Measurements from ENCODE around the gene PPP1R13B. TPM values are rescaled to one million over a fixed set of nuclear protein-coding genes. Genes with fewer than 3 reads are reported as not detected.
"Not testable (repeated sequence)": the region's sequence is repeated elsewhere in the genome, so short reads cannot be mapped to it uniquely, and the experiment has no call there.

Gene PPP1R13B, protein sequence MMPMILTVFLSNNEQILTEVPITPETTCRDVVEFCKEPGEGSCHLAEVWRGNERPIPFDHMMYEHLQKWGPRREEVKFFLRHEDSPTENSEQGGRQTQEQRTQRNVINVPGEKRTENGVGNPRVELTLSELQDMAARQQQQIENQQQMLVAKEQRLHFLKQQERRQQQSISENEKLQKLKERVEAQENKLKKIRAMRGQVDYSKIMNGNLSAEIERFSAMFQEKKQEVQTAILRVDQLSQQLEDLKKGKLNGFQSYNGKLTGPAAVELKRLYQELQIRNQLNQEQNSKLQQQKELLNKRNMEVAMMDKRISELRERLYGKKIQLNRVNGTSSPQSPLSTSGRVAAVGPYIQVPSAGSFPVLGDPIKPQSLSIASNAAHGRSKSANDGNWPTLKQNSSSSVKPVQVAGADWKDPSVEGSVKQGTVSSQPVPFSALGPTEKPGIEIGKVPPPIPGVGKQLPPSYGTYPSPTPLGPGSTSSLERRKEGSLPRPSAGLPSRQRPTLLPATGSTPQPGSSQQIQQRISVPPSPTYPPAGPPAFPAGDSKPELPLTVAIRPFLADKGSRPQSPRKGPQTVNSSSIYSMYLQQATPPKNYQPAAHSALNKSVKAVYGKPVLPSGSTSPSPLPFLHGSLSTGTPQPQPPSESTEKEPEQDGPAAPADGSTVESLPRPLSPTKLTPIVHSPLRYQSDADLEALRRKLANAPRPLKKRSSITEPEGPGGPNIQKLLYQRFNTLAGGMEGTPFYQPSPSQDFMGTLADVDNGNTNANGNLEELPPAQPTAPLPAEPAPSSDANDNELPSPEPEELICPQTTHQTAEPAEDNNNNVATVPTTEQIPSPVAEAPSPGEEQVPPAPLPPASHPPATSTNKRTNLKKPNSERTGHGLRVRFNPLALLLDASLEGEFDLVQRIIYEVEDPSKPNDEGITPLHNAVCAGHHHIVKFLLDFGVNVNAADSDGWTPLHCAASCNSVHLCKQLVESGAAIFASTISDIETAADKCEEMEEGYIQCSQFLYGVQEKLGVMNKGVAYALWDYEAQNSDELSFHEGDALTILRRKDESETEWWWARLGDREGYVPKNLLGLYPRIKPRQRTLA
- 35.9 TPM for total RNA-seq

DNA sequence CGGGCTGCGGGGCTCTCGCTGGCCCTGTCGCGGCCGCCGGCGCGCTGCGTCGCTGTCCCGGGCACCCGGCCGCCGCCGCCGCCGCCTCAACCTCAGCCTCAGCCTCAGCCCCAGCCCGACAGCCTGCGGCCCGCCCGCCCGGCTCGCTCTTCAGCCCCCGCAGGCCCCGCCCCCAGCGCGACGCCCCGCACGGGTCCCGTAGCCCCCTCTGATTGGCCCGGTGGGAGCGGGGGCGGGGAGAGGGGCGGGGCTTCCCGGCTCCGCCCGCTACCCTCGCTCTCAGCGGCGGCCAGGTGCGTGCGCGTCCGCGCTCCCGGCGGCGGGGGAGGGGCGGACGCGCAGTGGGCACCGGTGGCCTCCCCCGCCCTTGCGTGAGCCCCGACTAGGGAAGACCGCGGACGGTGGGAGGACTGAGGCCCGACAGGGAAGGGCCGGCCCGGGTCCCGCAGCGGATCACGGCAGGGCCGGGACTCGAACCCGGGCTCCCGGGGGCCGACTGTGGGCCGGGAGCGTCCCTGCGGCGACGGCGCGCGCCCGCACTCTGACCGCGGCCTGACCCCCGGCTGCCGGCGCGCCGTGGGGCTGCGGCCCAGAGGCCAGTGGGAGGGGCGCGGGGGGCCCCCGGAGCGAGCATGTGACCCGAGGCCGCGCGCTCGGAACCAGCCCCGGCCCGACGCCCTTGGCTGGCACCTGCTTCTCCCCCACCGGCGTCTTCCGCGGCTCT lies at the start of gene PPP1R13B:
Gene PPP1R13B (minus strand): TSS at position 125 of the 724 bp plus-strand sequence. CDS start 268 bp downstream, outside the sequence.
- peak; percentile 97 for ATAC-seq

DNA sequence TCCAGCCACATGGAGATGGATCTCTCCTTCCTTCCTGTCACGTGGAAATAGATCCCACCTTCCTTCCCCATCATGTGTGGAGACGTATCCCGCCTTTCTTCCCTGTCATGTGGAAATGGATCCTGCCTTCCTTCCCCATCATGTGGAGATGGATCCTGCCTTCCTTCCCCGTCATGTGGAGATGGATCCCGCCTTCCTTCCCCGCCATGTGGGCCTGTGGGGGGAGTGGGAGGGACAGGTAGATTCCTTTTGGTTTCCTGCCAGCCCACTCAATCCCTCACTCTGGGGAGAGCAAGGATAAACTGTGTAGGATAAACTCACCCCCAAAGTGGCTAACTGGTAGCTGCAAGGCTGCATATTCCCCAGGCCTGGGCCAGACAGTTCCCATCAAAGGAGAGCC lies 49.2 kb upstream of the PPP1R13B start:
- ATAC-seq = no peak

DNA sequence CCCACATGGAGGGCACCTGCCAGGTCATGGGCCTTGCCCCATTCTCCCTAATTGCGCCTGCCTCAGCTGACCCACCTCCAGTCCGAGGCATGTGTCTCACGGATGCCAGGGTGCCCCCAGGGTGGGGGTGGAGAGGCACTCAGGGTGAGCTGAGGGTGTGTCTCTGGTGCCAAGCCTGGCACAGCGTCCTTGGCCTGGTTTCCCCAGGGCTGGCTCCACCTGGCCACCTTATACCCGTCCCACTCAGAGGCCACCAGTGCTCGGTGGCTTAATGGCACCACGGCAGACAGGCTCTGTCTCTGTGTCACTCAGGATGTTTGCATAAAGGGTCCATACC lies 47.3 kb upstream of the PPP1R13B start:
- no peak for ATAC-seq

DNA sequence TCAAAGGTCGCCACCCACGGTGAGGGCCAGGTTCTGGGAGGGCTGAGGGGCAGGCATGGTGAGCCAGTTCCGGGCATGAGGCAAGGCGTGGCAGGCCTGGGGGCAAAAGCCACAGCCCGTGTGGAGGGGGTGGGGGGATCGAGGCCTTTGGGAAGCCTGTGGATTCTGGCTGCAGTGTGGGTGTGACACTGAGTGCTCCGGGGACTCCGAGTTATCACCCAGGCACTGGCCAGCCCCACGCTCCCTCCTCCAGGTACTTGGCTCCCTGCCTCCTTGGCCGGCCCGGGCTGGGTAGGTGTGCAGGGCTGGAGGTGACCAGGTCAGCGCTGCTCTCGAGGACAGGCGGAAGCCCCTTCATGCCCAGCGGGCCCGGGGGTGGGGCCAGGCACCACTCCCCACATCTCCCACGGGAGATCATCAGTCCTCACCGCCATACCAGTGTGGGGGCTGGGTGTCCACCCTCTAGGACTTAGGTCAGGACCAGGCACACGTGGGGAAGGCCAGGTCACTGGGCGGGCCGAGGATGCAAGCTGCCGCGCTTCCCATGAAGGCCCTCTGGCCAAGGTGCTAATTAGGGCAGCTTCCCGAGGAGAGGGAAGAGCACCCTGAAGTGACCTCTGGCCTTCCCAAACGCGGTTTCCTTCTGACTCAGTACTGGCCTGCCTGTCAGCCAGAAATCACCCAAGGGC lies 46.8 kb upstream of the PPP1R13B start:
- no peak for ATAC-seq

DNA sequence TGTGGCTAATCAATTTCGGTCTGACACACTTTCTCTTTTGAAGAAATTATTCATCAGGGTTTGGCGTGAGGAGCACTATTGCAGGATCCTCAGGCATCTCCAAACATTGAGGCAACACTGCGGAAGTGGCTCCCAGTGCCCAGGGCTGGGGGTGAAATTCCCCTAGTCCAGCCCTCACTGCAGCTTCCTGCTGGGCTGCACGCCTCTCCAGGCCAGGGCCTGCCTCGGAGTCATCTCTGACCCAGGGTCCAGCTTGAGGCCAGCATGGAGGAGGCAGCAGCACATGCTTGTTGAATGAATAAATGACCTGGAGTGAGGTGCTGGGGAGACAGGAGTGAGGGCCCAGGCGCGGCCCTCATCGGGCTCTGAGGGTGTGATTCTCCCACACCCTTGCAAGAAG lies 44.9 kb upstream of the PPP1R13B start:
- no peak for ATAC-seq

DNA sequence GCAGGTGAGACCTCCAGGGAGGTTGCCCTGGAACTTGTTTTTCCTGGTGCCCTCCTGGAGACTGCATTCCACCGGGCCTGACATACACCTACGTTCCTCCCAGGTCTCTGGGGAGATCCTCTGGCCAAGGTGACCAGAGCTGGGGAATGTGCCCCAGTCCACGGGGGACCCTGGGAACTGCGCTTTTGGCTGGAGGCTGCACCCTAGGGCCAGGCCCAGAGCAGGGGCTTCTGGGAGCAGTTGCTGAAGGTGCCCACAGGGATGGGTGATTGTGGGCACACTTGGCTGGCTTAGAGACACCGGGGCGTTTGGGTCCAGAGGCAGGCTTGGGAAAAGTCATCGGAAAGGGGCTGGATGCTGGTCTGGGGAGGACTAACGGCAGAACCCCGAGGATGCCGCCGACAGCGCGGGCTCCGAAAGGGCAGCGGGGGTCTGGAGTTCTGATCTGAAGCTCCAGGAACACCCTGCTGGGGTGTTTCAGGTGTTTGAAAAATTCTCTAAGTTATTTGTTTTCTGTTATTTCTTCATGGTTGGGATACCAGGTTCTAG lies 44.4 kb upstream of the PPP1R13B start:
- ATAC-seq = no peak

DNA sequence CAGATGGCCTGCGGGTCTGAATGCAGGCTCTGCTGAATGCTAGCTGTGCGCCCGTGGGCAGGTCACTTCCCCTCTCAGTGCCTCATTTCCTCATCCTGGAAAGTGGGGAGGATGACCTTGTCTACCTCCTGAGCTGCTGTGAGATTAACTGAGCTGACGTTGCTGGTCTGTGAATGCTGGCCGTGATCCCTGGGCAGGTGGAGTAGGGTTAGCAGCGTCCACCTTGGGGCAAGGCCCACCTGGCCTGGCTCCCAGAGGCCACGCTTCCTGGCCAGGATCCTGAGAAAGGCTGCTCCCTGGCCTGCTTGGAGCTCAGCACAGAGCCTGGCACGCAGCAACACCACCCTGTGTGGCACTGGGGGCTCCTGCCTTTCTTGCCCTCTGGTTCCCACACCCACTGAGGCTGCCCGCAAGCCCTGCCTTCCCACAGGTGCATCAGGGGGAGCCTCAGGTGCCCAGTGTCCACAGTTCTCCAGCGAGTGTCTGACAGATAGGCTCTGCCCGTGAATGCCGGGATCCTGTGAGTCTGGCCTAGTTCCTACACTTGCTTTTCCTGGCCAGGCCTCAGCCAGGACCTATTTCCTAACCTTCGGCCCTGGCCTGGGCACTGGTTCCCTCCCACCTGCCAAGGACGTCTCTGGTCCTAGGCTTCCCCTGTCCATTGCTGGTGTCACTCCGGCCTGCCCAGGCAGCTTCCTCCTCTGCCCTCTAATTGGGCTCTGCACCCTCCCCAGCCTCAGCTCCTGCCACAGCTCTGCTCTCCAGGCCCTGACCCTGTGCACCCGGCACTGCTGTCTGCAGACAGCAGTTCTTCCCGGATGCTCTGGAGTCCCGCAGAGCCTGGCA lies 43.7 kb upstream of the PPP1R13B start:
- no peak for ATAC-seq

DNA sequence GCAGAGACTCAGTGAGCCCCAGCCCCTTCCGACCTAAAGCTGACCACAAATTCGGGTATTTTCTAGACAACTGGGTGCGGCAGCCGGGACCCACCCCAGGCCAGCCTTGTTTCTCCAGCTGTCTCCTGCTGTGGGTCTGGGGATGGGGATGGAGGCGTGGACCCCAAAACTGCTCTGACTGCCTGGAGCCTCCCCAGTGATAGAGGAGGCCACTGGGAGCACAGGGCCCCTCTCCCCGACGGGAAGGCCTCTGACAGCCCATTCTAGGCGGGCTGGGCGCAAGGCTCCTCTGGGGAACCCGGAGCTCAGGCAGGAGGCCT lies 42.6 kb upstream of the PPP1R13B start:
- ATAC-seq = no peak

DNA sequence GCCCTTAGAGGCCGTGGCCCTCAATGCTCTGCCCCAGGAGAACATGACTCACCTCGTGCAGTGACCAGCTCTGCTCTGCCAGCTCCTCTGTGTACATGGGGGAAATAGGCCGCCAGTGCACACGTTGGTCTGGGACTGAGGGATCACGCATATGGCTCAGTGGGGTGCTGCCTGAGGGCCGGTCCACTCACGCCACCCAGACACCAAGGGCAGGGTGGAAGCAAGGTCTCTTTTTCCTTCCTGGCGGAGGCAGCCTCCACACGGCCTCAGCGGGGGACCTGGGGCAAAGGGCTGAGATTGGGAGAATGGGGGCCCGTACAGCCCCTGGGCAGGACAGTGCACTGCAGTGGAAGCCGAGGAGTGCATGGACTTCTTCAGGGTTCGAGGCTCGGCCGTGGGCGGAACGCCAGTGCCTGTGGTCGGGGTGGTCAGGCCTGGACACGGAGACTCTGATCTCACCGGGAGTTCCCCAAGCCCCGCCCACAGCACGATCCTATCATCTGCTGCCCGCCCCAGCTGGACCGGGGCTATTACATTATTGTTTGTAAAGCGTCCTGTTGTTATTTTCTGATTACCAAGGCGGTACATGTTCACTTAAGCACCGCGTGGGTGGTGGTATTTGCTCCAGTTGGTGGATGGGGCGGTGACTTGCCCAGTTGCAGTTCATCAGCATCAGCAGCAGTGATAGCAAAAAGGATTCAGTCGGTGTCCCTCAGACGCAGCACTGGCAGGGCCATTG lies 42.1 kb upstream of the PPP1R13B start:
- ATAC-seq = peak; percentile 49

DNA sequence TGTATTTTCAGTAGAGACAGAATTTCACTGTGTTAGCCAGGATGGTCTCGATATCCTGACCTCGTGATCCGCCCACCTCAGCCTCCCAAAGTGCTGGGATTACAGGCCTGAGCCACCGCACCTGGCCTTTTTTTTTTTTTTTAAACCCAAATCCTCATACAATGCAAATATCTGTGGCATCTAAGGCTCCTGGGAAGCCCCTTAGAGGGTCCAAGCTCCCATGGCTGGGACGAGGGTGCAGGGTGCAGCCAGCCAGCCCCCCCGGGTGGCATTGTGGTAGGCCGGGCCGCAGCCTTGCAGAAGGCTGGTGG lies 41.6 kb upstream of the PPP1R13B start:
- not testable (repeated sequence) for ATAC-seq

DNA sequence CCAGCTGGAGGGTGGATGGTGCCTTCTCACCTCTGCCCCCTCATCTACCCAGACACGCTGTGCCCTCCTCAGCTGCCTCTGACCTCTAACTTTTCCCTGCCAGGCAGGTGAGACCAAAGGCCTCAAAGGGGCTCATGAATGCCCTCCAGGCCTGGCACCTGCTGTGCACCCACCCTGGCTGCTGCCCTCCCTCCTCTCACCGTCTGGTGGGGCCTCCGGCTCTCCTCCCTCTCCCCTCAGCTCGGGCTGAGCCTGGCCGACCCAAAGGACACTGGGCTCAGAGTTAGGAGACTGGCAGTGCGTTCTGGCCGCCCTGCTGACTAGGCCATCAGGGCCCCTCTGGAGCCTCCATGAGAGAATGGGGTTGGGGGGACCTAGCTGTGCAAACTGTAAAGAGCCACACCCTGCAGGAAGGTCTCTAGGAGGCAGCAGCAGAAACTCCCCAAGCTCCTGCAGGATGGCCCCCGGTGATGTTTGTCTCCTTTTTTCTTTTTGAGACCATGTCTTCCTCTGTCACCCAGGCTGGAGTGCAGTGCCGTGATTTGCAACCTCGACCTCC lies 40.3 kb upstream of the PPP1R13B start:
- ATAC-seq = no peak

DNA sequence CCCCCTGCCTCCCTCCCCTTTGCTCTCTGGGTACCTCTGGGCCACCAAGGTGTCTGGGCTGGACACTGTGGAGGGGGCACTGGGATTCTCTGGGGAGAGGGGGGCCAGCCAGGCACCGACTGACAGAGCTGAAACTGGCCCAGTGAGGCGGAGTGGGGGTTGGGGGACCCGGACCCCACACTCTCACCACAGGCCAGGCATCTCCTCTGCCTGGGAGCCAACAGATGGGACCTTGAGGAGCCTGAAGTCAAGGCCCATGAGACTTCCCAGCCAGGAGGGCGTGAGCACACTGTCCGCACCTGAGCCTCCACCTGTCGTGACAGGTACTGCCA lies 39.8 kb upstream of the PPP1R13B start:
- ATAC-seq = peak; percentile 4

DNA sequence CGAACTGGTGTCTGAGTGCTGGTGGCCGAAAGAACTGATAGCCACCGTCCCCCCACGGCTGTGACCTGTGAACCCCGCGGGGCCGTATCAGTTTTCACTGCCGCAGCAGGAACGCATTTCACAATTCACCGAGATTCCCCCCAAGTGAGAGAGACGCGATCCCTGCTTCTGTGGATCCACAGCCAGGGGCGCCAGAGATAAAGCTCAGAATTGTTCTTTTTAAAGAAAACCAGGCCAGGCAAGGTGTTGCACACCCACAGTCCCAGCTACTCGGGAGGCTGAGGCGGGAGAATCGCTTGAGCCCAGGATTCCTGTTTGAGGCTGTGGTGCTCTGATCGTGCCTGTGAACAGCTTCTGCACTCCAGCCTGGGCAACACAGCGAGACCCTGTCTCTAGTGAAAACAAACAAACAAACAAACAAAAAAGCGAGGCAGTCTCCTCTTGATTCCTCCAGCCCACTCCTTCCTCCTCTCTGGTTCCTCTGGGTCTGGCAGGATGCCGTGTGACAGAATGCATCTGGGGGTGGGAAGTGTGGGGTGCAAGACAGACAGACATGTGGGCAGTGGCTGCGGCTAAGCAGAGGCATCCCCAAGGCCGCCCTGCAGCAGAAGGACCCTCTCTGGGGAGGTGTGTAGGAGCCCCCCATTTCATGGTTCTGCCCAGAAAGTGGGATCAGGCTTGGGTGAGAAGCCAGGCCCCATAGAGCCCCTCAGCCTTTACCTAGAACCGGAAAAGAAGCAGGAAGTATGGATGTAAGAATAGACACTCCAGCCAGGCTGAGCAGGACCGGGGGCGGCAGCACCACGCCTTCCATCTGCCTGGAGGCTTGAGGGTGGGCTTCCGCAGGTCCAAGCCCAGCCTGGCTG lies 39.2 kb upstream of the PPP1R13B start:
- ATAC-seq = no peak

DNA sequence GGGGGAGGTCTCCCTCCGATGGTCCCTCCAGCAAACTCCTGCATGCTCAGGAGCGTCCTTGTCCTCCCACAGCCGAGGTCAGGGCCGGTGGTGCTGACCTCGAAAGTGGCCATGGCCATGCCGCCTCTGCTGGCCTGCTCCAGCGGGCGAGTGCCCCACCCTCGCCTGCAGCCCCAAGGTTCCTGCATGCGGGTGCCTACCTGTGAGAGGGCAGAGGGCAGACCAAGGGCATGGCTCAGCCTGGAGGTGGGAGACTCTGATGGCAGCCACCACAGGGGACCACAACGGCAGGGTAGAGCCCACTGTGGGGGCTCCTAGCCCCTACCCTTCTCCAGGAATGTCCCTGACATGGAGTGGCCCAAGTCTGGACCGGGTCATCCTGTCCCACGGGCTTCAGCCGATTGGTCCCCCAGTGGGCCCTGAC lies 38.1 kb upstream of the PPP1R13B start:
- no peak for ATAC-seq

DNA sequence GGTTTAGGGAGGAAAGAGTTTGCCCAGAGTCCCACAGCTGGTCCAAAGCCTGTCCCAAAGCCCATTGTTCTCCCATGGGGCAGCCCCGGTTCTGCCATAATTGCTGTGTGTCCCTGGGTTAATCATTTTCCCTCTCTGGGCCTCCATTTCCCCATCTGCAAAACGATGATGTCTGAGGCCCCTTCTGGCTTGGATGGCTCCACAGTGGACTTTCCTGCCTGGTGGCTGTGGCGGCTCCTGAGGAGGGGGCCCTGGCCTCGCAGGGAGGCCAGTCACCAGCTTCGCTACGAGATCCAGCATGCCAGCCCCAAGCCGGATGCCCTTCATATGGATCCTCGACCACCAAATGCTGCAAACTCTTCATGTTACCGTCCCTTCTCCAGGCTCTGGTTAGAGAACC lies 37.5 kb upstream of the PPP1R13B start:
- ATAC-seq = no peak

DNA sequence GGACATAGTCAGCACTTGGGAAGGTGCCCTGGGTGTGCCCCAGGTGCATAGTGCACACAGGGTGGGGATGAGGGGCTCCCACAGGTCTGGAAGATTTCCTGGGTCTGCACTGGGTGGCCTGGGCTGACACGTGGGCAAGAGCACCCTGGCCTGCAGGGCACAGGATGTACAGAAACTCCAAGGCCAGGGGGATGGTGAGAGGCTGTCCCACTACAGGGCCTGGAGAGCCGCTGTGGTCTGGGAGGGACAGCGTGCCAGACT lies 35.8 kb upstream of the PPP1R13B start:
- no peak for ATAC-seq

DNA sequence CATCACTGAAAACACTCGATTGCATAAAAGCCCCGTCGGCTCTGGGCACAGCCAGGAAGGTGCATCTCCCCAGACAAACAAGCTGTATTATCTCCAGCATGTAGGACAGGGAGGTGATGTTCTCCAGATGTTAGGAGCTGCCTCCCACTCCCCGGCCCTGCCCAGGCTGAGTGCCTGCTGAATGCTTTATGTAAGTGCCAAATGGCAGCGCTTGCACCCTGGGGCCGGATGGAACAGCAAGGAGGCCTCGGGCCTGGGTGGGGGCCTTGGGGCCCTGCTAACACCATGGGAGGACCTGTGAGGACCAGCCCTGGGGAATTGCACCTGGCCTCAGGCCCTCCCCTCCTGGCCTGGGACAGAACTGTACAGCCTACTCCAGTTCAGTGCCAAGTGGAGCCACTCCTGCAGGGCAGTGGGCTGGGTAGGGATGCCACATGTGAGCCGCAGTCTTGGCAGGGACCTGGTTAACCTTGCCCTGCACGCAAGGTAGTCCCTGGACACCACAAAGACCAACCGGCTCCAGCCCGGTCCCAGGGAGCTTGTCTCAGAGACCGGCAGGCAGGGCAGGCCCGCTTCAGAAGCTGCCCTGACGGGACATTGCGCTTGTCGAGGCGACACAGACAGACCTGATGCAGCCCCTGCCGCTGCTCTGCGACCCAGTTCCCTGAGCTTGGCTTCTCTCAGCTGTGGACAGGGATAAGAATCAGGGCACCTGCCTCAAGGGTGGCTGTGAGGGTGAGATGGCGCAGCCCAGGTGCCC lies 35.3 kb upstream of the PPP1R13B start:
- peak; percentile 4 for ATAC-seq

All from esophagus mucosa (tissue), 1 donor.